Effector memory CD4-positive, alpha-beta T cell (primary cell): ENCODE measurements around the gene SLC35F2.
"Not testable (repeated sequence)": the region's sequence is repeated elsewhere in the genome, so short reads cannot be mapped to it uniquely, and the experiment has no call there.

Experiments
- DNase-seq, 3 donors: peaks; one replicate each; pipeline ENCODE4 v3.0.0-alpha.2; 2020
- H3K27ac ChIP-seq: 2 replicates; pipeline ENCODE4 v1.7.0; 2013; ENCODE audit warnings: mild to moderate bottlenecking, low read length, moderate library complexity; ENCODE audit not compliant: insufficient read depth, poor library complexity, severe bottlenecking
- H3K27me3 ChIP-seq: replicated peaks from 2 replicates; pipeline ENCODE4 v1.7.0; 2013; ENCODE audit warnings: mild to moderate bottlenecking, low read length; ENCODE audit not compliant: insufficient read depth, control insufficient read depth, poor library complexity, severe bottlenecking
- H3K36me3 ChIP-seq: 2 replicates; pipeline ENCODE4 v1.7.0; 2013; ENCODE audit warnings: mild to moderate bottlenecking, low read length, moderate library complexity; ENCODE audit not compliant: control insufficient read depth, insufficient read depth
- H3K4me1 ChIP-seq: 2 replicates; pipeline ENCODE4 v1.7.0; 2013; ENCODE audit warnings: low read length, mild to moderate bottlenecking; ENCODE audit not compliant: control insufficient read depth, insufficient read depth, poor library complexity, severe bottlenecking
- H3K4me3 ChIP-seq: 2 replicates; pipeline ENCODE4 v1.7.0; 2013; ENCODE audit warnings: low read length, low read depth, mild to moderate bottlenecking; ENCODE audit not compliant: insufficient read depth, poor library complexity, severe bottlenecking
- H3K9me3 ChIP-seq: 2 replicates; pipeline ENCODE4 v1.7.0; 2013; ENCODE audit warnings: mild to moderate bottlenecking, low read length, moderate library complexity; ENCODE audit not compliant: control insufficient read depth

The SLC35F2 gene

GRCh38 chr11:107844041-107844440 lies 14.5 kb downstream of the SLC35F2 start:
- Histone ChIP-seq H3K27ac (no peak overlapping the region), H3K4me1 (peaks cover 4% of the 10 kb centered on the region), H3K36me3 (no peaks in the 10 kb centered on the region), H3K27me3 (no peaks in the 10 kb centered on the region), H3K4me3 (no peak overlapping the region), H3K9me3 (no peaks in the 10 kb centered on the region)
- no peak for DNase-seq

- Histone ChIP-seq H3K27ac (no peak overlapping the region), H3K4me3 (no peak overlapping the region), H3K36me3 (no peaks in the 10 kb centered on the region), H3K9me3 (no peaks in the 10 kb centered on the region), H3K4me1 (peaks cover 4% of the 10 kb centered on the region), H3K27me3 (no peaks in the 10 kb centered on the region)
- DNase-seq = no peak
Measured at GRCh38 chr11:107842412-107843100, 16.0 kb downstream of the SLC35F2 start.

DNA sequence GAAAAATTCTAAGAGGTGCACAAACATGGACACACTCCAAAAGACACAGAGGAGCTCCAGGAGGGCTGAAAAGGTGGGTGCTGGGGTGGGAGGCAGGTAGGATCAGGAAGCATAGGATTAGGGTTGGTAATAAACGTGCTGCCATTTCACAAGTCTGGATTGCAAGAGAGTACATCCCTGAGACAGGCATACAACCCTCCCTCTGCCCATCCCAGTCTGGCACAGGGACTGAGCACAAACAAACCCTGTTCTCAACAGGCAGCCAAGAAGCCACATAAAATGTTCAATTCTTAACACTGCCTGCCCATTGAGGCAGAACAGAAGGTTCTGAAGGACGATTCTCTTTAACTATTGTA lies 18.5 kb downstream of the SLC35F2 start:
- peaks cover 4% of the 10 kb centered on the region for H3K4me1 ChIP-seq
- DNase-seq = no peak
- H3K36me3 ChIP-seq = no peaks in the 10 kb centered on the region
- no peak overlapping the region for H3K27ac ChIP-seq
- no peaks in the 10 kb centered on the region for H3K27me3 ChIP-seq
- no peaks in the 10 kb centered on the region for H3K9me3 ChIP-seq
- no peak overlapping the region for H3K4me3 ChIP-seq

DNA sequence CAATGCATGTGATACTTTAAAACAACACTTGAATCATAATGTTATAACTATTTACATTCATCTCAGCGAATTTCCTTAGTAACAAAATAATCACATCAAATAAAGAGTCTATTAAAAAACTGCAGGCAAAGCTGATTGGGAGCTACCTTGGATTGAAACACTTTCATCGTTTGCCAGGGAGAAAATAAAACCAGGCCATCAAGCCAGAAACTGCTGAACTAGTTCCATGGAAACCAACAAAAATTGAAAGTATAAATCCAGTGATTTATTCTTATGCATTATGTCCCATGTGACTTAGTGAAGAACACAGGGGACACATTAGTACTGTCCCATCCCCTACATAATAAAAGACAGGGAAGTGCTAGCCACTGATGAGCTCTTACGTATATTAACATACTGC lies 21.7 kb downstream of the SLC35F2 start:
- Histone ChIP-seq H3K9me3 (no peaks in the 10 kb centered on the region), H3K36me3 (no peaks in the 10 kb centered on the region), H3K27me3 (no peaks in the 10 kb centered on the region), H3K4me3 (no peak overlapping the region), H3K4me1 (peaks cover 4% of the 10 kb centered on the region), H3K27ac (no peak overlapping the region)
- DNase-seq = no peak

GRCh38 chr11:107834995-107835394 lies 23.6 kb downstream of the SLC35F2 start:
- Histone ChIP-seq H3K4me3 (no peak overlapping the region), H3K4me1 (no peaks in the 10 kb centered on the region), H3K27me3 (no peaks in the 10 kb centered on the region), H3K27ac (no peak overlapping the region), H3K9me3 (no peaks in the 10 kb centered on the region), H3K36me3 (no peaks in the 10 kb centered on the region)
- DNase-seq = no peak

GRCh38 chr11:107833926-107834325 lies 24.7 kb downstream of the SLC35F2 start:
- H3K4me3 ChIP-seq, H3K9me3 ChIP-seq, H3K4me1 ChIP-seq, H3K27me3 ChIP-seq, H3K36me3 ChIP-seq, DNase-seq, H3K27ac ChIP-seq: not testable (repeated sequence)

DNA sequence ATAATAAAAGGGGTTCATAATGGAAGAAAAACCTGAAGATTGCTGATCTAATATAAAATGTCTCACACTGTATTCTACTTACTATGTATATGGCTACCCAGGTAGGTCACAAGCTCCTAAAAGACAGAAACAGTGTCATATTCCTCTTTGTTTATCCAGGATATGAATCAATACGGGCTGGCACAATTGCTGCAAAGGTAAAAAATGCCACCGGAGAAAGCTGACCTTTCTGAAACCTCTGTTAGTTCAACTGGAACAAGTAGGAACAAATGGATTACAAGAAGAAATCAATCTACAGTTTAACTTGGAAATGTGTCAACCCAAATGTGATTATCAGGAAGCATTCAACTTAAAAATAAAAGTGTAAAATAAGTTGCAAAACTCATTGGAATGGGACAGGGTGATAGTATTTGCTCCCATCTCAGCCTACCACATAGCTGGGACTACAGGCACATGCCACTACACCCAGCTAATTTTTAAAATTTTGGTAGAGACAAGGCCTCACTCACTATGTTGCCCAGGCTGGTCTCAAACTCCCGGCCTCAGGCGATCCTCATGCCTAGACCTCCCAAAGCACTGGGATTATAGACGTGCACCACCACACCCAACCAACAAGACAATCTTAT lies 27.6 kb downstream of the SLC35F2 start:
- Histone ChIP-seq H3K27me3 (no peaks in the 10 kb centered on the region), H3K4me3 (no peak overlapping the region), H3K9me3 (no peaks in the 10 kb centered on the region), H3K27ac (no peak overlapping the region), H3K36me3 (no peaks in the 10 kb centered on the region), H3K4me1 (no peaks in the 10 kb centered on the region)
- no peak for DNase-seq

DNA sequence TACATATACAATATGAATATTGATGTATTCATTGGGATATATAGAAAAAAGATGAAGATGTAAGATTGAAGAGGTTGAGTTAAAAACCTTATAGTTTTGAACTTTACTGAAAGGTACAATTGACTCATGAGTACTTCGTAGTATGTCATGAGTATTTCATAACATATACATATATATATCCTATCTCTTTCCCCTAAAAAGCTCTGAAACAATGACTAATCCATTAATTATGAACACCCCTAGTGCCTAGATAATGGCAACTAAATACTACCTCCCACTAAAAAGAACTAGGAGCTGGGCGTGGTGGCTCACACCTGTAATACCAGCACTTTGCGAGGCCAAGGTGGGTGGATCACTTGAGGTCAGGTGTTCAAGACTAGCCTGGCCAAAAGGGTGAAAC lies 31.5 kb downstream of the SLC35F2 start:
- H3K9me3 ChIP-seq = no peaks in the 10 kb centered on the region

GRCh38 chr11:107825875-107826274 lies 32.7 kb downstream of the SLC35F2 start:
- Histone ChIP-seq H3K4me3 (no peak overlapping the region), H3K27me3 (no peaks in the 10 kb centered on the region), H3K9me3 (no peaks in the 10 kb centered on the region), H3K4me1 (no peaks in the 10 kb centered on the region), H3K36me3 (no peaks in the 10 kb centered on the region), H3K27ac (no peak overlapping the region)
- DNase-seq = no peak

More for the DNA sequence above, 31.5 kb downstream of the SLC35F2 start:
- no peak overlapping the region for H3K27ac ChIP-seq
- H3K27me3 ChIP-seq = no peaks in the 10 kb centered on the region
- no peaks in the 10 kb centered on the region for H3K4me1 ChIP-seq
- DNase-seq = no peak
- H3K36me3 ChIP-seq = no peaks in the 10 kb centered on the region
- H3K4me3 ChIP-seq = no peak overlapping the region

DNA sequence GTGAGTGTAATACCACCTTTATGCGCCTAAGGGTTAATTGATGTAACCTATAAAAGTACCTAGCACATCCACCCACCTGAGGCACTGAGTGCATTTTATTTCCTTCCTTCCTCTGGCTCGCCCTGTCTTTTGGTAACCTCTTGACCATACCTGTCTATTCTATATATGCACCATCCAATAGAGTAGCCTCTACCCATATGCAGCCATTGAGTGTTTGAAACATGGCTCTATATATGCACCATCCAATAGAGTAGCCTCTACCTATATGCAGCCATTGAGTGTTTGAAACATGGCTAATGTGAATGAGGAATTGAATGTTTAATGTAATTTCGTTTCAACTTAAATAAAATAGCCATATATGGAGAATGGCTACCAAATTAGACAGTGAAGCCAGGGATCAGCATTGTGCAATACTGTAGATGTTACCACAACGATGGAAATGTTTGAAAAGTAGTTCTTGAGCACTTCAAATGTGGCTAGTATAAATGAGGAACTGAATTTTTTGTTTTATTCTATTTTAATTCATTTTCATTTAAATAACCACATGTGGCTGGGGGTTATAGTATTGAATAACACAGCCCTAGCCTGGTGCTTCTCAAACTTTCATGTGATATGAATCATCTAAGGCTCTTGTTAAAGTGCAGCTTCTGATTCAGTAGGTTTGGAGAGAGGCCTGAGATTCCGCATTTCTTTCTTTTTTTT lies 33.8 kb downstream of the SLC35F2 start:
- H3K27me3 ChIP-seq = no peaks in the 10 kb centered on the region
- H3K4me3 ChIP-seq = no peak overlapping the region
- H3K27ac ChIP-seq = no peak overlapping the region
- no peaks in the 10 kb centered on the region for H3K36me3 ChIP-seq
- no peak for DNase-seq
- H3K9me3 ChIP-seq = no peaks in the 10 kb centered on the region
- H3K4me1 ChIP-seq = no peaks in the 10 kb centered on the region
